ENCODE data around the gene PNPLA6.

PNPLA6 gene

DNA sequence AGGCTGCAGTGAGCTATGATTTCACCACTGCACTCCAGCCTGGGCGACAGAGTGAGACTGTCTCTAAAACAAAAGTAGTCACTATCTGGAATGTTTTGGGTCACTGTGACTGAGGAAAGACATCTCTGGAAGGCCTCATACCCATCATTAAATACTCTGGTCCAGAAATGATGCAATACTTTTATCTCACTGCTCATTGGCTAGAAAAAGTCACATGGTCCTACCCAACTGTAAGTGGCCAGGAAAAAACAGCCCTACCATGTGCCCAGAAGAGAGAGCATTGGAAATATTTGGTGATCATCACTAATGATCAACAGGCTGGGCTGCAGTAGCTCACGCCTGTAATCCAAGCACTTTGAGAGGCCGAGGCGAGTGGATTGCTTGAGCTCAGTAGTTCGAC, 29.8 kb downstream of the PNPLA6 start:
- no peak for TF ChIP-seq POLR2AphosphoS5 (IDR thresholded peaks at IDR 0.05; ENCODE audit: low read depth, low read length)

DNA sequence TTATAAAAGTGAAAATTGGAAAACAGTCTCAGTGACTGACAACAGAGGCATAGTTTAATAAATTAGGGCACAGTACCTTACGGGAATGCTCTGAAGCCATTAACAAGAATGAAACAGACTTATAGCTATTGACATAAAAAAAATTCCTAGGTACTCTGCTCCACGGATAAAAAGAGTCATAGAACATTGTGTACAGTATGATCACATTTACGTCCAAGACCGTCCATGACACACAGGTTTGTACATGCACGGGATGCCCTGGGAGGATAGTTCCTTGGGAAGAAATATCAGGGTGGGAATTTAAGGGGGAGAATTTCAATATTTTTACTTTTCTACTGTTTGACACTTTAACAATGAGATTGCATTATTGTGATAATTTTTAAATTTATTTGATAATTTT, 35.2 kb downstream of the PNPLA6 start:
- TF ChIP-seq, protein P1, sequence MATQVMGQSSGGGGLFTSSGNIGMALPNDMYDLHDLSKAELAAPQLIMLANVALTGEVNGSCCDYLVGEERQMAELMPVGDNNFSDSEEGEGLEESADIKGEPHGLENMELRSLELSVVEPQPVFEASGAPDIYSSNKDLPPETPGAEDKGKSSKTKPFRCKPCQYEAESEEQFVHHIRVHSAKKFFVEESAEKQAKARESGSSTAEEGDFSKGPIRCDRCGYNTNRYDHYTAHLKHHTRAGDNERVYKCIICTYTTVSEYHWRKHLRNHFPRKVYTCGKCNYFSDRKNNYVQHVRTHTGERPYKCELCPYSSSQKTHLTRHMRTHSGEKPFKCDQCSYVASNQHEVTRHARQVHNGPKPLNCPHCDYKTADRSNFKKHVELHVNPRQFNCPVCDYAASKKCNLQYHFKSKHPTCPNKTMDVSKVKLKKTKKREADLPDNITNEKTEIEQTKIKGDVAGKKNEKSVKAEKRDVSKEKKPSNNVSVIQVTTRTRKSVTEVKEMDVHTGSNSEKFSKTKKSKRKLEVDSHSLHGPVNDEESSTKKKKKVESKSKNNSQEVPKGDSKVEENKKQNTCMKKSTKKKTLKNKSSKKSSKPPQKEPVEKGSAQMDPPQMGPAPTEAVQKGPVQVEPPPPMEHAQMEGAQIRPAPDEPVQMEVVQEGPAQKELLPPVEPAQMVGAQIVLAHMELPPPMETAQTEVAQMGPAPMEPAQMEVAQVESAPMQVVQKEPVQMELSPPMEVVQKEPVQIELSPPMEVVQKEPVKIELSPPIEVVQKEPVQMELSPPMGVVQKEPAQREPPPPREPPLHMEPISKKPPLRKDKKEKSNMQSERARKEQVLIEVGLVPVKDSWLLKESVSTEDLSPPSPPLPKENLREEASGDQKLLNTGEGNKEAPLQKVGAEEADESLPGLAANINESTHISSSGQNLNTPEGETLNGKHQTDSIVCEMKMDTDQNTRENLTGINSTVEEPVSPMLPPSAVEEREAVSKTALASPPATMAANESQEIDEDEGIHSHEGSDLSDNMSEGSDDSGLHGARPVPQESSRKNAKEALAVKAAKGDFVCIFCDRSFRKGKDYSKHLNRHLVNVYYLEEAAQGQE (IDR thresholded peaks at IDR 0.05; ENCODE audit: insufficient read depth in 1 of 2, low read depth in 2 of 2, low read length in 2 of 2), result no peak
- TF ChIP-seq FOXP2 (optimal IDR thresholded peaks at IDR 0.05; ENCODE audit: borderline replicate concordance, extremely low read depth, extremely low read length, insufficient read depth) (no peak), TAF1 (IDR thresholded peaks at IDR 0.05; ENCODE audit: borderline replicate concordance, insufficient read depth, low read length) (no peak), POLR2AphosphoS5 (IDR thresholded peaks at IDR 0.05; ENCODE audit: low read depth, low read length) (no peak), SIN3A (IDR thresholded peaks at IDR 0.05; ENCODE audit: borderline replicate concordance, insufficient read depth, low read length) (no peak)

DNA sequence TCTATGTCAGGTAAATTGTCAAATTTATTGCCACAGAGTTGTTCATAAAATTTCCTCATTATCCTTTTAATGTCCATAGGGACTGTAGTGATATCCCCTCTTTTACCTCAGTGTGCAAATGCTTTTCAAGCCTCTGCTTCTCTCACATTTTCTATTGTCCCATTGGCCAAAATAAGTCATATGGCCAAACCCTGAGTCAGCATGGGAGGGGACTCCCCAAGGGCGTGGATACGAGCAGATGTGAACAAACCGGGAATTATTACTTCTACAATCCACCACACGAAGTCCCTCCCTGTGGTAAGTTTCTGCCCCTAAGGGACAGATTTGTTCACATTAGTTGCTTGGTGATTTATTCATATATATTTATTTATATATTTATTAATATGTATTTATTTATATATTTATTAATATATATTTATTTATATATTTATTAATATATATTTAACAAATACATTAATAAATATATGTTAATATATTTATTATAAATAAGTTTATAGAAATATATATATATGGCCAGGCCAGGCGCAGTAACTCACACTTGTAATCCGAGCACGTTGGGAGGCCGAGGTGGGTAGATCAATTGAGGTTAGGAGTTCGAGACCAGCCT, 40.0 kb downstream of the PNPLA6 start:
- TF ChIP-seq SIN3A (IDR thresholded peaks at IDR 0.05; ENCODE audit: borderline replicate concordance, insufficient read depth, low read length), result no peak
- TF ChIP-seq POLR2AphosphoS5 (IDR thresholded peaks at IDR 0.05; ENCODE audit: low read depth, low read length), result no peak
- TF ChIP-seq TAF1 (IDR thresholded peaks at IDR 0.05; ENCODE audit: borderline replicate concordance, insufficient read depth, low read length), result no peak
- TF ChIP-seq, protein P1 (IDR thresholded peaks at IDR 0.05; ENCODE audit: insufficient read depth in 1 of 2, low read depth in 2 of 2, low read length in 2 of 2), result no peak
- TF ChIP-seq FOXP2 (optimal IDR thresholded peaks at IDR 0.05; ENCODE audit: borderline replicate concordance, extremely low read depth, extremely low read length, insufficient read depth), result no peak

DNA sequence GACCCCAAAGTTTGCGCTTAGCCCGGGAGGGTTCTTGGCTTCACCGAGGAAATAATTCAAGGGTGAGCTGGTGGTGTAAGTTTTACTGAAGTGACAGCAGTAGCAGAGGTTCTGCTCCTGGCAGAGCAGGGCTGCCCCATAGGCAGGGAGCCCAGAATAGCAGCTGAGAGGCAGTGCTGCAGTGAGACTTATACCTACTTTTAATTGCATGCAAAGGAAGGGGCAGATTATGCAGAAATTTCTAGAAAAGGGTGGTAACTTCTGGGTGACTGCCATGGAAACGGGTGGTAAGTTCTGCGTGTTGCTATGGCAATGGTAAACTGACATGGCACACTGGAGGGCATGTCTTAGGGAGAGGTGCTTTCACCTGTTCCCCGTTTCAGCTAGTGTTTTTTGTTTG, 42.6 kb downstream of the PNPLA6 start:
- no peak for TF ChIP-seq POLR2AphosphoS5 (IDR thresholded peaks at IDR 0.05; ENCODE audit: low read depth, low read length)
- TF ChIP-seq, protein P1 (IDR thresholded peaks at IDR 0.05; ENCODE audit: insufficient read depth in 1 of 2, low read depth in 2 of 2, low read length in 2 of 2), result no peak
- TF ChIP-seq SIN3A (IDR thresholded peaks at IDR 0.05; ENCODE audit: borderline replicate concordance, insufficient read depth, low read length), result no peak
- TF ChIP-seq TAF1 (IDR thresholded peaks at IDR 0.05; ENCODE audit: borderline replicate concordance, insufficient read depth, low read length), result no peak
- no peak for TF ChIP-seq FOXP2 (optimal IDR thresholded peaks at IDR 0.05; ENCODE audit: borderline replicate concordance, extremely low read depth, extremely low read length, insufficient read depth)

DNA sequence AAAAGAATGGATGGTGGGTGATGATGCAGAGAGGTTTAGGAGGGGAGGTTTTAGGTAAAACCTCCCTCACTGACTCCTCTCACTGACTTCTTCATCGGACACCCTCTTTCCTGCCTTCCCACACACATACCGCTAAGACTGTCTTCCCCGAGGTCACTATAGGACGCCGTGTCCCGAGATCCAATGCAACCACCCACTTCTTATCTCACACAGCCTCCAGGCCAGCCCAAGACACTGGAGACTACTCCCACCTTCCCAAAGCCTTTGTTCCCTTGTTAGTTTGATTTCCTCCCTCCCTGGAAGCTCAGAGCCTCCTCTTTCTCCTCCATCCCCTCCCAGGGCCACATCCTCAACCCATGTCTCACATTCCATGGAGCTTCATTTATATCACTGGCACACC, 43.7 kb downstream of the PNPLA6 start:
- TF ChIP-seq TAF1 (IDR thresholded peaks at IDR 0.05; ENCODE audit: borderline replicate concordance, insufficient read depth, low read length) (no peak), POLR2AphosphoS5 (IDR thresholded peaks at IDR 0.05; ENCODE audit: low read depth, low read length) (no peak), FOXP2 (optimal IDR thresholded peaks at IDR 0.05; ENCODE audit: borderline replicate concordance, extremely low read depth, extremely low read length, insufficient read depth) (no peak), SIN3A (IDR thresholded peaks at IDR 0.05; ENCODE audit: borderline replicate concordance, insufficient read depth, low read length) (no peak)
- TF ChIP-seq, protein P1 (IDR thresholded peaks at IDR 0.05; ENCODE audit: insufficient read depth in 1 of 2, low read depth in 2 of 2, low read length in 2 of 2), result no peak

Data from PFSK-1 (cell line).